PC-9 (cell line): ENCODE data around the gene DMPK.

Experiments
- CTCF ChIP-seq: fragments of 200-600 bp; sonication (generic); conservative IDR thresholded peaks from 2 replicates; pipeline ENCODE4 v1.6.1; 2017; ENCODE audit warnings: mixed run types, antibody characterized with exemption, mild to moderate bottlenecking, moderate library complexity
- EZH2 ChIP-seq: fragments of 200-600 bp; sonication (generic); IDR thresholded peaks from 2 replicates; pipeline ENCODE4 v1.8.0; 2017; ENCODE audit warnings: antibody characterized with exemption, low read depth

- no peak for TF ChIP-seq CTCF
- no peak for TF ChIP-seq EZH2
Measured at GRCh38 chr19:45742969-45743368, 39.3 kb downstream of the DMPK start.
